Lower leg skin (tissue), 3 donors: ENCODE measurements around the gene TP63.

Experiments used
- POLR2A ChIP-seq, 2 donors: fragments of 450-650 bp; IDR thresholded peaks; one replicate each; pipeline ENCODE4 v1.6.1; 2016 to 2017; ENCODE audit warnings: antibody characterized with exemption in 2 of 2, mild to moderate bottlenecking in 1 of 2, moderate library complexity in 1 of 2
- TF ChIP-seq, protein P1 (sequence below), 3 donors: fragments of 450-650 bp; IDR thresholded peaks; one replicate each; pipeline ENCODE4 v1.5.1; 2016; ENCODE audit warnings: antibody characterized with exemption in 3 of 3, mild to moderate bottlenecking in 3 of 3, moderate library complexity in 2 of 3

GRCh38 chr3:189690237-189690636 is 59.0 kb downstream of the TP63 start:
- TF ChIP-seq, protein P1, sequence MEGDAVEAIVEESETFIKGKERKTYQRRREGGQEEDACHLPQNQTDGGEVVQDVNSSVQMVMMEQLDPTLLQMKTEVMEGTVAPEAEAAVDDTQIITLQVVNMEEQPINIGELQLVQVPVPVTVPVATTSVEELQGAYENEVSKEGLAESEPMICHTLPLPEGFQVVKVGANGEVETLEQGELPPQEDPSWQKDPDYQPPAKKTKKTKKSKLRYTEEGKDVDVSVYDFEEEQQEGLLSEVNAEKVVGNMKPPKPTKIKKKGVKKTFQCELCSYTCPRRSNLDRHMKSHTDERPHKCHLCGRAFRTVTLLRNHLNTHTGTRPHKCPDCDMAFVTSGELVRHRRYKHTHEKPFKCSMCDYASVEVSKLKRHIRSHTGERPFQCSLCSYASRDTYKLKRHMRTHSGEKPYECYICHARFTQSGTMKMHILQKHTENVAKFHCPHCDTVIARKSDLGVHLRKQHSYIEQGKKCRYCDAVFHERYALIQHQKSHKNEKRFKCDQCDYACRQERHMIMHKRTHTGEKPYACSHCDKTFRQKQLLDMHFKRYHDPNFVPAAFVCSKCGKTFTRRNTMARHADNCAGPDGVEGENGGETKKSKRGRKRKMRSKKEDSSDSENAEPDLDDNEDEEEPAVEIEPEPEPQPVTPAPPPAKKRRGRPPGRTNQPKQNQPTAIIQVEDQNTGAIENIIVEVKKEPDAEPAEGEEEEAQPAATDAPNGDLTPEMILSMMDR (IDR thresholded peaks at IDR 0.05), result no peak
- TF ChIP-seq POLR2A (IDR thresholded peaks at IDR 0.05), result no peak
